GM12878 (cell line): ENCODE data around the gene WWP2. TPM values are rescaled to one million over a fixed set of nuclear protein-coding genes. Genes with fewer than 3 reads are reported as not detected.

Experiments used
- ATAC-seq: fragments of 200-7000 bp; cut with Tn5 transposase; 3 replicates; pipeline ENCODE4 v1.9.1; 2020; ENCODE audit warnings: mild to moderate bottlenecking, moderate library complexity
- BruUV-seq: library from RNA; stranded (reverse); fragments of 400-500 nt; replicated peaks from 2 replicates; lab custom pipeline; 2021; lab: Mats Ljungman, UMichigan
- CTCF ChIA-PET: fragments of 300-600 bp; sonication (Branson Sonifier 250); formaldehyde crosslinking; extraction: SDS; loops from one replicate; lab custom pipeline; 2021; ENCODE audit warnings: inconsistent platforms; lab: Yijun Ruan, JAX
- POLR2A ChIA-PET: fragments of 350-600 bp; formaldehyde crosslinking; extraction: SDS; loops from one replicate; lab custom pipeline; 2021; ENCODE audit warnings: inconsistent platforms; lab: Charles Lee
- RAD21 ChIA-PET: fragments of 300-600 bp; sonication (Branson Sonifier 250); formaldehyde crosslinking; loops from one replicate; lab custom pipeline; 2023; ENCODE audit warnings: antibody characterized with exemption; ENCODE audit not compliant: unreplicated experiment; lab: Charles Lee
- SMC1A ChIA-PET: fragments of 300-600 bp; sonication (Branson Sonifier 250); formaldehyde crosslinking; loops from one replicate; lab custom pipeline; 2023; ENCODE audit not compliant: unreplicated experiment, uncharacterized antibody; lab: Charles Lee
- DNase-seq: peaks from one replicate; pipeline ENCODE4 v3.0.0-alpha.2; 2011; ENCODE audit warnings: low read depth, low spot score
- FAIRE-seq: peaks from 3 replicates; lab custom pipeline; 2011; peaks lifted over from hg19 to GRCh38; lab: Jason Lieb, UNC
- H2AFZ ChIP-seq: 2 replicates; pipeline ENCODE4 v1.6.0; 2011; ENCODE audit warnings: low read depth, low read length, control low read depth; ENCODE audit not compliant: control insufficient read depth
- H3K27ac ChIP-seq: 2 replicates; pipeline ENCODE4 v1.5.1; 2011; ENCODE audit warnings: control low read depth; ENCODE audit not compliant: control insufficient read depth, insufficient read depth
- H3K27me3 ChIP-seq, 2 experiments: replicated peaks in 1 of 2; 2 replicates each; pipeline versions ENCODE4 v1.6.0 to v1.6.1; 2011; ENCODE audit warnings: low read length in 1 of 2; ENCODE audit not compliant: control insufficient read depth in 2 of 2, insufficient read depth in 2 of 2
- H3K36me3 ChIP-seq, 2 experiments: 2 replicates each; pipeline ENCODE4 v1.5.1; 2011; ENCODE audit warnings: low read length in 1 of 2; ENCODE audit not compliant: control insufficient read depth in 2 of 2, insufficient read depth in 2 of 2
- H3K4me1 ChIP-seq: 2 replicates; pipeline ENCODE4 v1.6.1; 2011; ENCODE audit warnings: mild to moderate bottlenecking, low read length, moderate library complexity, mixed read lengths; ENCODE audit not compliant: control insufficient read depth, insufficient read depth
- H3K4me2 ChIP-seq: 2 replicates; pipeline ENCODE4 v1.6.0; 2011; ENCODE audit warnings: control low read depth; ENCODE audit not compliant: control insufficient read depth, insufficient read depth
- H3K4me3 ChIP-seq: fragments of 200-600 bp; sonication (generic); 2 replicates; pipeline ENCODE4 v1.5.1; 2016
- H3K79me2 ChIP-seq: 2 replicates; pipeline ENCODE4 v1.6.0; 2011; ENCODE audit warnings: low read length; ENCODE audit not compliant: control insufficient read depth, insufficient read depth
- H3K9ac ChIP-seq: 2 replicates; pipeline ENCODE4 v1.8.0; 2011; ENCODE audit warnings: low read length, control low read depth, mixed read lengths; ENCODE audit not compliant: control insufficient read depth, insufficient read depth
- H3K9me3 ChIP-seq: replicated peaks from 3 replicates; pipeline ENCODE4 v1.5.1; 2011; ENCODE audit warnings: mild to moderate bottlenecking, low read length; ENCODE audit not compliant: control insufficient read depth, insufficient read depth
- H4K20me1 ChIP-seq: 2 replicates; pipeline ENCODE4 v1.6.0; 2011; ENCODE audit not compliant: control insufficient read depth, insufficient read depth
- BHLHE40 ChIP-seq, 2 experiments: fragments of 450-650 bp in 1 of 2; IDR thresholded peaks; 2 replicates each; pipeline ENCODE4 v1.6.1; 2011 to 2017; ENCODE audit warnings: low read depth in 2 of 2, borderline replicate concordance in 1 of 2, improper control_type of control experiment in 1 of 2, low read length in 1 of 2, mild to moderate bottlenecking in 1 of 2
- CHD2 ChIP-seq: IDR thresholded peaks from 2 replicates; pipeline ENCODE4 v1.6.1; 2011; ENCODE audit warnings: low read depth, low read length, improper control_type of control experiment, borderline replicate concordance
- EED ChIP-seq: sonication (generic); IDR thresholded peaks from 2 replicates; pipeline ENCODE4 v1.6.1; 2016; ENCODE audit warnings: antibody characterized with exemption, low read depth
- ESRRA ChIP-seq: IDR thresholded peaks from 2 replicates; pipeline ENCODE4 v1.6.1; 2012; ENCODE audit warnings: mild to moderate bottlenecking, low read length, improper control_type of control experiment
- MTA3 ChIP-seq: IDR thresholded peaks from 2 replicates; pipeline ENCODE4 v1.6.1; 2012; ENCODE audit warnings: low read length, inconsistent platforms, borderline replicate concordance
- MYC ChIP-seq: IDR thresholded peaks from 2 replicates; pipeline ENCODE4 v1.6.1; 2011; ENCODE audit warnings: mild to moderate bottlenecking, low read length, moderate library complexity, inconsistent platforms; ENCODE audit not compliant: insufficient read depth, insufficient replicate concordance, insufficient read length, severe bottlenecking
- RUNX3 ChIP-seq: IDR thresholded peaks from 2 replicates; pipeline ENCODE4 v1.6.1; 2012; ENCODE audit warnings: low read length, inconsistent platforms
- SRF ChIP-seq, 2 experiments: IDR thresholded peaks; 2 replicates each; pipeline ENCODE4 v1.6.1; 2011; ENCODE audit warnings: low read depth in 2 of 2, low read length in 2 of 2, mild to moderate bottlenecking in 1 of 2, moderate library complexity in 1 of 2
- TAF1 ChIP-seq: IDR thresholded peaks from 2 replicates; pipeline ENCODE4 v1.6.1; 2011; ENCODE audit warnings: mild to moderate bottlenecking, low read depth, low read length, borderline replicate concordance
- WGBS: methylation state at CpG from one replicate; pipeline ENCODE4 v1.1.6; 2016; ENCODE audit warnings: low lambda C conversion rate; ENCODE audit not compliant: insufficient replicate concordance, insufficient coverage; ENCODE audit errors: missing lambda C conversion rate; 5-methylcytosine and 5-hydroxymethylcytosine counted together
- in situ Hi-C: fragments of 300-500 bp; cut with MboI; formaldehyde crosslinking; loops from 9 replicates; pipeline ENCODE4 v1.14.3; 2018; ENCODE audit warnings: mixed read lengths
- intact Hi-C: fragments of 100-400 bp; cut with micrococcal nuclease; formaldehyde crosslinking; loops from one replicate; pipeline ENCODE4 v1.14.2; 2022; ENCODE audit not compliant: unreplicated experiment
- polyA plus RNA-seq, 11 experiments: library from polyadenylated mRNA; depleted of rRNA in 4 of 11; unstranded in 6 of 11; stranded (reverse) in 5 of 11; fragments of >200 nt; fragmentation: Nextera tagmentation in 4 of 11; fragmentation: Illumina TruSeq in 1 of 11; extraction: Ambion mirVana in 4 of 11; extraction: Trizol in 1 of 11; gene quantifications; 1 replicate in 1 of 11; 2 replicates in 10 of 11; pipeline versions ENCODE4 v1.2.1 to v1.2.3, GENCODE V29; 2011 to 2016; ENCODE audit warnings: inconsistent platforms in 2 of 11, missing spikeins in 2 of 11, low read depth in 1 of 11
- total RNA-seq, 4 experiments: library from RNA; depleted of rRNA in 3 of 4; stranded (reverse); fragments of >200 nt in 3 of 4; fragmentation: Illumina TruSeq in 1 of 4; extraction: Trizol in 1 of 4; gene quantifications; 2 replicates each; pipeline versions ENCODE4 v1.2.1 to v1.2.3, GENCODE V29; 2013 to 2021
- TF ChIP-seq, protein P1 (sequence below): fragments of 450-650 bp; IDR thresholded peaks from 2 replicates; pipeline ENCODE4 v1.6.1; 2014; ENCODE audit warnings: mild to moderate bottlenecking
- TF ChIP-seq, protein P2 (sequence below): fragments of 450-650 bp; IDR thresholded peaks from 2 replicates; pipeline ENCODE4 v1.6.1; 2016; ENCODE audit warnings: mild to moderate bottlenecking
- TF ChIP-seq, protein P3 (sequence below): IDR thresholded peaks from 2 replicates; pipeline ENCODE4 v1.6.1; 2011; ENCODE audit warnings: mild to moderate bottlenecking, low read depth, low read length, moderate library complexity; ENCODE audit not compliant: insufficient replicate concordance
- TF ChIP-seq, protein P4 (sequence below): fragments of 450-650 bp; IDR thresholded peaks from 2 replicates; pipeline ENCODE4 v1.6.1; 2017; ENCODE audit warnings: mild to moderate bottlenecking, moderate library complexity

Gene WWP2
- total and polyA plus RNA-seq, 10 of the 15 experiments (the other 5 are each of a cell fraction or from before 2014, with no cell fraction given), result 2.8 to 47.0 (median 23.8) TPM

DNA sequence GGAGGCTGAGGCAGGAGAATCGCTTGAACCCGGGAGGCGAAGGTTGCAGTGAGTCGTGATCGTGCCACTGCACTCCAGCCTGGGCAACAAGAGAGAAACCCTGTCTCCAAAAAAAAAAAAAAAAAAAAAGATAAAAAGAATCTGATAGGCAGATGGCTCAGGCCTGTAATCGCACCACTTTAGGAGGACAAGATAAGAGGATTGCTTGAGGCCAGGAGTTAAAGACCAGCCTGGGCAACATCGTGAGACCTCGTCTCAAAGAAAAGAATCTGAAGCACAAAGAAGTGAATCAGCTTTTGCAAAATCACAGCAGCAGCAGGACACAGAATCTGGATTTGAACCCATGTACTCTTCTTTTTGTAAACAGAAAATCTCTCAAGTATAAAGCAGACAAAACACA lies 15.0 kb upstream of the WWP2 start:
- peaks cover 29 to 57% of the 10 kb centered on the region in 2 experiments for H3K36me3 ChIP-seq
- no peak overlapping the region for H3K9ac ChIP-seq
- intact Hi-C loops (no loop called here), in situ Hi-C loops (no loop called here)
- FAIRE-seq, result no peak
- no TSS peak for BruUV-seq
- no peaks in the 10 kb centered on the region for H3K27me3 ChIP-seq
- ATAC-seq, result no peak
- H3K4me2 ChIP-seq, result no peak overlapping the region
- ChIA-PET SMC1A (no interaction called here), POLR2A (interaction anchor here (0.7 kb wide), 2 partner anchors 43 to 239 kb away, joined by 3 to 8 read pairs; no protein-coding TSS in a partner anchor), CTCF (interaction anchor here (2.7 kb wide), 1 partner anchor 352 kb away, joined by 6 read pairs; no protein-coding TSS in a partner anchor), RAD21 (no interaction called here)
- no peak overlapping the region for H3K27ac ChIP-seq
- no peaks in the 10 kb centered on the region for H4K20me1 ChIP-seq
- H3K4me3 ChIP-seq, result no peak overlapping the region
- H3K4me1 ChIP-seq, result no peaks in the 10 kb centered on the region
- WGBS, result 96% methylated on average over 6 of the region's 8 CpGs
- H3K9me3 ChIP-seq, result no peaks in the 10 kb centered on the region
- H2AFZ ChIP-seq, result no peak overlapping the region
- DNase-seq, result no peak
- TF ChIP-seq CHD2 (no peak), MTA3 (no peak), TAF1 (no peak), RUNX3 (no peak), BHLHE40 (IDR thresholded peaks at IDR 0.05; ENCODE audit: borderline replicate concordance in 1 of 2, low read depth in 2 of 2, low read length in 1 of 2) (no peak), MYC (no peak), ESRRA (no peak), SRF (IDR thresholded peaks at IDR 0.05; ENCODE audit: low read depth in 2 of 2, low read length in 2 of 2) (no peak), EED (no peak)
- TF ChIP-seq, protein P1, sequence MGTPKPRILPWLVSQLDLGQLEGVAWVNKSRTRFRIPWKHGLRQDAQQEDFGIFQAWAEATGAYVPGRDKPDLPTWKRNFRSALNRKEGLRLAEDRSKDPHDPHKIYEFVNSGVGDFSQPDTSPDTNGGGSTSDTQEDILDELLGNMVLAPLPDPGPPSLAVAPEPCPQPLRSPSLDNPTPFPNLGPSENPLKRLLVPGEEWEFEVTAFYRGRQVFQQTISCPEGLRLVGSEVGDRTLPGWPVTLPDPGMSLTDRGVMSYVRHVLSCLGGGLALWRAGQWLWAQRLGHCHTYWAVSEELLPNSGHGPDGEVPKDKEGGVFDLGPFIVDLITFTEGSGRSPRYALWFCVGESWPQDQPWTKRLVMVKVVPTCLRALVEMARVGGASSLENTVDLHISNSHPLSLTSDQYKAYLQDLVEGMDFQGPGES, result no peak
- TF ChIP-seq, protein P2, sequence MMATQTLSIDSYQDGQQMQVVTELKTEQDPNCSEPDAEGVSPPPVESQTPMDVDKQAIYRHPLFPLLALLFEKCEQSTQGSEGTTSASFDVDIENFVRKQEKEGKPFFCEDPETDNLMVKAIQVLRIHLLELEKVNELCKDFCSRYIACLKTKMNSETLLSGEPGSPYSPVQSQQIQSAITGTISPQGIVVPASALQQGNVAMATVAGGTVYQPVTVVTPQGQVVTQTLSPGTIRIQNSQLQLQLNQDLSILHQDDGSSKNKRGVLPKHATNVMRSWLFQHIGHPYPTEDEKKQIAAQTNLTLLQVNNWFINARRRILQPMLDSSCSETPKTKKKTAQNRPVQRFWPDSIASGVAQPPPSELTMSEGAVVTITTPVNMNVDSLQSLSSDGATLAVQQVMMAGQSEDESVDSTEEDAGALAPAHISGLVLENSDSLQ, result no peak
- TF ChIP-seq, protein P3, sequence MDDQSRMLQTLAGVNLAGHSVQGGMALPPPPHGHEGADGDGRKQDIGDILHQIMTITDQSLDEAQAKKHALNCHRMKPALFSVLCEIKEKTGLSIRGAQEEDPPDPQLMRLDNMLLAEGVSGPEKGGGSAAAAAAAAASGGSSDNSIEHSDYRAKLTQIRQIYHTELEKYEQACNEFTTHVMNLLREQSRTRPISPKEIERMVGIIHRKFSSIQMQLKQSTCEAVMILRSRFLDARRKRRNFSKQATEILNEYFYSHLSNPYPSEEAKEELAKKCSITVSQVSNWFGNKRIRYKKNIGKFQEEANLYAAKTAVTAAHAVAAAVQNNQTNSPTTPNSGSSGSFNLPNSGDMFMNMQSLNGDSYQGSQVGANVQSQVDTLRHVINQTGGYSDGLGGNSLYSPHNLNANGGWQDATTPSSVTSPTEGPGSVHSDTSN, result no peak
- TF ChIP-seq, protein P4, sequence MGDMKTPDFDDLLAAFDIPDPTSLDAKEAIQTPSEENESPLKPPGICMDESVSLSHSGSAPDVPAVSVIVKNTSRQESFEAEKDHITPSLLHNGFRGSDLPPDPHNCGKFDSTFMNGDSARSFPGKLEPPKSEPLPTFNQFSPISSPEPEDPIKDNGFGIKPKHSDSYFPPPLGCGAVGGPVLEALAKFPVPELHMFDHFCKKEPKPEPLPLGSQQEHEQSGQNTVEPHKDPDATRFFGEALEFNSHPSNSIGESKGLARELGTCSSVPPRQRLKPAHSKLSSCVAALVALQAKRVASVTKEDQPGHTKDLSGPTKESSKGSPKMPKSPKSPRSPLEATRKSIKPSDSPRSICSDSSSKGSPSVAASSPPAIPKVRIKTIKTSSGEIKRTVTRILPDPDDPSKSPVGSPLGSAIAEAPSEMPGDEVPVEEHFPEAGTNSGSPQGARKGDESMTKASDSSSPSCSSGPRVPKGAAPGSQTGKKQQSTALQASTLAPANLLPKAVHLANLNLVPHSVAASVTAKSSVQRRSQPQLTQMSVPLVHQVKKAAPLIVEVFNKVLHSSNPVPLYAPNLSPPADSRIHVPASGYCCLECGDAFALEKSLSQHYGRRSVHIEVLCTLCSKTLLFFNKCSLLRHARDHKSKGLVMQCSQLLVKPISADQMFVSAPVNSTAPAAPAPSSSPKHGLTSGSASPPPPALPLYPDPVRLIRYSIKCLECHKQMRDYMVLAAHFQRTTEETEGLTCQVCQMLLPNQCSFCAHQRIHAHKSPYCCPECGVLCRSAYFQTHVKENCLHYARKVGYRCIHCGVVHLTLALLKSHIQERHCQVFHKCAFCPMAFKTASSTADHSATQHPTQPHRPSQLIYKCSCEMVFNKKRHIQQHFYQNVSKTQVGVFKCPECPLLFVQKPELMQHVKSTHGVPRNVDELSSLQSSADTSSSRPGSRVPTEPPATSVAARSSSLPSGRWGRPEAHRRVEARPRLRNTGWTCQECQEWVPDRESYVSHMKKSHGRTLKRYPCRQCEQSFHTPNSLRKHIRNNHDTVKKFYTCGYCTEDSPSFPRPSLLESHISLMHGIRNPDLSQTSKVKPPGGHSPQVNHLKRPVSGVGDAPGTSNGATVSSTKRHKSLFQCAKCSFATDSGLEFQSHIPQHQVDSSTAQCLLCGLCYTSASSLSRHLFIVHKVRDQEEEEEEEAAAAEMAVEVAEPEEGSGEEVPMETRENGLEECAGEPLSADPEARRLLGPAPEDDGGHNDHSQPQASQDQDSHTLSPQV, result no peak
- H3K79me2 ChIP-seq, result peaks cover 16% of the 10 kb centered on the region
